Urinary bladder (tissue), 4 donors: ENCODE results near the gene HOXA9. TPM values are rescaled to one million over a fixed set of nuclear protein-coding genes. Genes with fewer than 3 reads are reported as not detected.

ENCODE experiments used
- DNase-seq: peaks from one replicate; pipeline ENCODE4 v3.0.0-alpha.2; 2015; ENCODE audit errors: extremely low spot score
- H3K27ac ChIP-seq: one replicate; pipeline ENCODE4 v1.5.1; 2013; ENCODE audit warnings: low read depth, mild to moderate bottlenecking, moderate library complexity
- H3K36me3 ChIP-seq: one replicate; pipeline ENCODE4 v1.6.1; 2013; ENCODE audit warnings: mild to moderate bottlenecking, moderate library complexity; ENCODE audit not compliant: insufficient read depth
- H3K4me1 ChIP-seq: one replicate; pipeline ENCODE4 v1.6.1; 2013; ENCODE audit warnings: mild to moderate bottlenecking, moderate library complexity; ENCODE audit not compliant: insufficient read depth
- H3K4me3 ChIP-seq: one replicate; pipeline ENCODE4 v1.5.1; 2013; ENCODE audit warnings: low read depth, low read length
- WGBS: extraction: QIAGEN DNeasy Blood & Tissue Kit; methylation state at CpG from one replicate; pipeline ENCODE4 v1.1.7; 2013; 5-methylcytosine and 5-hydroxymethylcytosine counted together
- polyA plus RNA-seq: library from polyadenylated mRNA; stranded (reverse); fragments of 200-250 nt; gene quantifications from one replicate; pipeline ENCODE4 v1.2.3, GENCODE V29; 2013
- total RNA-seq: library from RNA; depleted of rRNA; stranded (reverse); fragments of >200 nt; gene quantifications from one replicate; pipeline ENCODE4 v1.2.3, GENCODE V29; 2014
- donor health status: healthy with polysubstance abuse.
- donor health status: healthy.

The HOXA9 gene
- 19.8 TPM for total RNA-seq
- polyA plus RNA-seq = 20.5 TPM

DNA sequence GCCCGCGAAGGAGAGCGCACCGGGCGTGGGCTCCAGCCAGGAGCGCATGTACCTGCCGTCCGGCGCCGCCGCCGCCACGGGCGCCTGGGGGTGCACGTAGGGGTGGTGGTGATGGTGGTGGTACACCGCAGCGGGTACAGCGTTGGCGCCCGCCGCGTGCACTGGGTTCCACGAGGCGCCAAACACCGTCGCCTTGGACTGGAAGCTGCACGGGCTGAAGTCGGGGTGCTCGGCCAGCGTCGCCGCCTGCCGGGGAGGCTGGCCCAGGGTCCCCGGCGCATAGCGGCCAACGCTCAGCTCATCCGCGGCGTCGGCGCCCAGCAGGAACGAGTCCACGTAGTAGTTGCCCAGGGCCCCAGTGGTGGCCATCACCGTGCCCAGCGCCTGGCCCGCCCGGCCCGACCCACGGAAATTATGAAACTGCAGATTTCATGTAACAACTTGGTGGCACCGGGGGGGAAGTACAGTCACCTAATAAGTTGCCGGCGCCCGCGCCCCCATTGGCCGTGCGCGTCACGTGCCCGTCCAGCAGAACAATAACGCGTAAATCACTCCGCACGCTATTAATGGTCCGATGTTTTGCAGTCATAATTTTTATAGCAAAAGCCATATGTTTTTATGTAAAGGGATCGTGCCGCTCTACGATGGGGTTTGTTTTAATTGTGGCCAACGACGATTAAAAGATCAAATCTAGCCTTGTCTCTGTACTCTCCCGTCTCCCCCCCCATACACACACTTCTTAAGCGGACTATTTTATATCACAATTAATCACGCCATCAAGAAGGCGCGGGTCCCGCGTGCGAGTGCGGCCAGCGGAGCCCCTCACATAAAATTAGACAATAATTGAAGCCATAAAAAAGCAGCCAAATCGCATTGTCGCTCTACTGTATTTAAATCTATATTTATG lies at the start of gene HOXA9:
Gene HOXA9 (minus strand): TSS at position 449 of the 907 bp plus-strand sequence. CDS start 80 bp downstream, at position 369.
- 2% methylated on average over 82 of the region's 82 CpGs for WGBS
- peak; percentile 89 for DNase-seq
- peak within 1 kb of the TSS; percentile 98 for H3K27ac ChIP-seq
- H3K4me3 ChIP-seq = peak within 1 kb of the TSS; percentile 74
- no peaks in the 10 kb centered on the region for H3K4me1 ChIP-seq
- no peaks in the 10 kb centered on the region for H3K36me3 ChIP-seq

GRCh38 chr7:27214239-27214950 lies 49.1 kb upstream of the HOXA9 start:
- Histone ChIP-seq H3K36me3 (no peaks in the 10 kb centered on the region), H3K27ac (no peak overlapping the region), H3K4me3 (no peak overlapping the region), H3K4me1 (no peaks in the 10 kb centered on the region)
- WGBS = 76% methylated on average over 8 of the region's 8 CpGs
- DNase-seq = no peak

GRCh38 chr7:27213433-27214238 lies 48.3 kb upstream of the HOXA9 start:
- DNase-seq = no peak
- no peaks in the 10 kb centered on the region for H3K36me3 ChIP-seq
- H3K4me1 ChIP-seq = no peaks in the 10 kb centered on the region
- 83% methylated on average over 50 of the region's 50 CpGs for WGBS
- no peak overlapping the region for H3K27ac ChIP-seq
- no peak overlapping the region for H3K4me3 ChIP-seq

- H3K4me1 ChIP-seq = no peaks in the 10 kb centered on the region
- 61% methylated on average over 52 of the region's 52 CpGs for WGBS
- DNase-seq = no peak
- no peaks in the 10 kb centered on the region for H3K36me3 ChIP-seq
- no peak overlapping the region for H3K27ac ChIP-seq
- H3K4me3 ChIP-seq = no peak overlapping the region
Observed at GRCh38 chr7:27212497-27213432, 47.4 kb upstream of the HOXA9 start.

GRCh38 chr7:27211764-27212204 lies 46.4 kb upstream of the HOXA9 start:
- Histone ChIP-seq H3K4me3 (no peak overlapping the region), H3K36me3 (no peaks in the 10 kb centered on the region), H3K27ac (no peak overlapping the region), H3K4me1 (no peaks in the 10 kb centered on the region)
- 86% methylated on average over 3 of the region's 3 CpGs for WGBS
- DNase-seq = no peak

DNA sequence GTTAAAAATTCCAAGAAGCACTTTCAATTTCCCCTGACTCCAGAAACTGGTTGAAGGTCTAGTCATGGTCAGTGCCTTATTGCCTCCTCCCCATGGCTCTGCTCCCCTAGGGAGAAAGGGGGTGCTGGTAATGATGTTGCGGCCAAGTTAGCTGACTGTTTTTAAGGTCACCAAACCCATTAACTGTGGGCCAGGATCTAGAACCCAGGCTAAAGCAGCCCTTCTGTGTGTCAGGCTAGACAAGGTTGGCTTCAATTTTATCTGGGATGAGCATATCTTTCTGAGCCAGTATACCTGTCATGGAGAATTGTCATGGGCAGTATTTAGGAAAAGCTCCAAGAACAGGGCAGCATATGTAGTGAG lies 45.7 kb upstream of the HOXA9 start:
- 95% methylated on average over 1 of the region's 1 CpG for WGBS
- no peaks in the 10 kb centered on the region for H3K36me3 ChIP-seq
- H3K4me3 ChIP-seq = no peak overlapping the region

GRCh38 chr7:27210441-27211083 lies 45.2 kb upstream of the HOXA9 start:
- Histone ChIP-seq H3K4me1 (no peaks in the 10 kb centered on the region), H3K27ac (no peak overlapping the region), H3K36me3 (no peaks in the 10 kb centered on the region), H3K4me3 (peak overlapping the region; percentile 19)
- no peak for DNase-seq
- WGBS = 14% methylated on average over 32 of the region's 32 CpGs

More for the DNA sequence above, 45.7 kb upstream of the HOXA9 start:
- DNase-seq = no peak
- H3K27ac ChIP-seq = no peak overlapping the region
- H3K4me1 ChIP-seq = no peaks in the 10 kb centered on the region

DNA sequence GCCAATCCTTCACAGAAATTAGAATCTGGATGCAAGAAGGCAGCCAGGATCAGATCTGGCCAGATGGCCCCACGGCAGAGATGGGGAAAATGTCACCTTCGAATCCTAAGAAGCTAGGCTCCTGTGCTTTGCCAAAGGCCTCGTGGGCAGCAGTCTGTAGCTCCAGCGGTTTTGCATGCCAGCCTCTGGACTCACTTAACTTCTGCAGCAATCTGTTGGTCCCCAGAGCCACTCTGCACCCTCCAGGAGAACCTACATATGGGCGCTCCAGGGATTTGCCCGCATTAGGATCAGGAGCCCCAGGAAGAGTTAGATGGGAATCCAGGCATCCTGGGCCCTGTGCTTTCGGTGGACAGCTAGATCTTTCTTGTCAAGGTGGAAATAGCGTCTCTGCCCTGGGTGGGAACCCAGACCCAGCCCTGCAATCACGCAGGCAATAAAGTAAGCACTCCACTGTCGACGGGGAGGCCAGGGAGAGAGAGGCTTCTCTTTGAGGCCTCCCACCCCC lies 44.6 kb upstream of the HOXA9 start:
- DNase-seq = no peak
- Histone ChIP-seq H3K4me1 (no peaks in the 10 kb centered on the region), H3K36me3 (no peaks in the 10 kb centered on the region), H3K27ac (no peak overlapping the region), H3K4me3 (no peak overlapping the region)
- WGBS = 60% methylated on average over 11 of the region's 11 CpGs

GRCh38 chr7:27208998-27209397 lies 43.7 kb upstream of the HOXA9 start:
- Histone ChIP-seq H3K27ac (no peak overlapping the region), H3K4me1 (no peaks in the 10 kb centered on the region), H3K36me3 (no peaks in the 10 kb centered on the region), H3K4me3 (no peak overlapping the region)
- WGBS = 91% methylated on average over 4 of the region's 4 CpGs
- no peak for DNase-seq

DNA sequence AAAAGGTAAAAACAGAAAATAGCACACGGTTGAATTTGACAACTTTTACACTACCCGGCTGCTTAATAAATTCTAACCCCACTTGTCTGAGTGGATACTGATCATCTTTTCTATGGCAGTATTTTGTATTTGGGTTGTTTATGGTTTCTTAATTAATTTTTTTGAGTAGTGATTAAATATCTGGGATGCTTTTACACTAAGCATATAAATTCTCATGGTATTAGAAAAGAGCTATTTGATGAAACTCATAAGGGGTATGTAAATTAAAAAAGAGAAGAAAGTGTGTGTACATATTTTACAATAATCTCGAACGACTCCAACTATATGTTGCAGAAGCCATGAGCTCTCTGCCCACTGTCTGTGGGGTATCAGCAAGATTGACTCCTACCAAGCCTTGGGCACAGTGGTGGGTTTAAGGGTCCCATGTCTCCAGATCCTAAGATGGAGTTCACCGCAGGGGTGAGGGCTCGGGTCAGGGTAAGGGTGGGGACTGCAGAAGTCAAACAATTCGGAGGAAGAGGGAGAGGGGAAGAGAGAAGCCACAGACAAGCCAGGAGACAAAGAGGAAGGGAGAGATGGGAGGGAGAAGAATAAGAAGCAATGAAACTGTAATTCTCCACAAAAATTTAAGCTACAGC lies 42.1 kb upstream of the HOXA9 start:
- no peak overlapping the region for H3K4me3 ChIP-seq
- no peaks in the 10 kb centered on the region for H3K4me1 ChIP-seq
- WGBS = 67% methylated on average over 7 of the region's 7 CpGs
- H3K36me3 ChIP-seq = no peaks in the 10 kb centered on the region
- H3K27ac ChIP-seq = no peak overlapping the region
- DNase-seq = no peak

DNA sequence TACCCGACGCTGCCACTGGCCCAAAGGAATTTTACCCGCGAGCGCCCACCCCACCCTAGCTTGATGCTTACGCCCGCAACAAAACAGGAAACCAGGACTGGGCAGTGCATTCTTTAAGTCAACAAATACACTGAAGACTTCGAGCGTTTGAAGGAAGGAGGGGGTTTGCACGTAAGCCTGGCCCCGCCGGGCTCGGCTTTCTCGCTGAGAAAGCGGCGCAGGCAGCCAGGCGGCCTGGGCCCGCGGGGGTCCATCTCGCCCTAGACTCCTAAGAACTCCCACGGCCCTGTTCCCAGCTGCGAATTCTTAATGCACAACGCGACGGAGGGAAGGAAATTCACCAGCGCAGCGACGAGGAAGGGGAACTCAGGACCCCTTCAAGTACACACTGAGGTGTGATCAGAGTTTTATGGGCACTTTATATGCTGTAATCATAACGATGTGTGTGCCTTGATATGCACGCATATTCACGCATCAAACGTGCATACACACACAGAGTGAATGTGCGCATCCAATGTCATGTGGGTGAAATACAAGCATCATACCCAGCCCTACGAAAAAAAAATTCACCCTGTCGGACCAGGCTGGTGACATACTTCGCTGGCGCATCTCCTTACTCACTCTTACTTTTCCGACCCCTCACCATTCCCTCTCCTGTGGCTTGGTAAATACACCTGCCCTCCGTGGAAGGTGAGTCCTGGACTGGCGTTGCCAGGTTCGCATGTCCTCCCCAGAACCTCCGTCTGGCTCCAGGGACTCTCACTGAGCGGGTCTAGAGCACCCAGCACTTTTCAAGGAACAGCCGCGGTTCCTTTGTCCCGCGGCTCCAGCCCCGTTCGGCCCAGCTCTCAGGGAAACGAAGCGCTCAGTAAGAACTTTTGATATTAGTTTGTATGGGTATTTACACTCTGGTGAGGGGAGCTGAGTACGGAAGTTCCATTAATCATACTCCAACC lies 40.3 kb upstream of the HOXA9 start:
- H3K4me3 ChIP-seq = peak overlapping the region; percentile 41
- H3K36me3 ChIP-seq = no peaks in the 10 kb centered on the region
- 34% methylated on average over 52 of the region's 52 CpGs for WGBS
- DNase-seq = no peak
- H3K4me1 ChIP-seq = no peaks in the 10 kb centered on the region
- peak overlapping the region; percentile 91 for H3K27ac ChIP-seq
